K562 (cell line): ENCODE data around the gene OR51I1. TPM values are rescaled to one million over a fixed set of nuclear protein-coding genes. Genes with fewer than 3 reads are reported as not detected.
A peak's percentile ranks its signal among the peaks of the same experiment; 100 is the strongest.

ENCODE experiments used
- ATAC-seq: fragments of 200-7000 bp; cut with Tn5 transposase; 3 replicates; pipeline ENCODE4 v1.9.1; 2020; ENCODE audit warnings: moderate library complexity
- BruUV-seq: library from RNA; stranded (reverse); fragments of 400-500 nt; replicated peaks from 2 replicates; lab custom pipeline; 2021; lab: Mats Ljungman, UMichigan
- CTCF ChIA-PET: fragments of 300-600 bp; formaldehyde crosslinking; extraction: SDS; loops from one replicate; lab custom pipeline; 2021; ENCODE audit warnings: low intra/inter-chr PET ratio; lab: Yijun Ruan, JAX
- POLR2A ChIA-PET: fragments of 300-600, 350-650 bp; sonication (Branson Sonifier 250); formaldehyde crosslinking; extraction: SDS; loops from one replicate; lab custom pipeline; 2021; ENCODE audit warnings: antibody characterized with exemption, inconsistent platforms; lab: Yijun Ruan, JAX
- DNase-seq, 4 experiments: peaks; one replicate each; pipeline versions ENCODE4 v3.0.0 to v3.0.0-alpha.2; 2011 to 2018; ENCODE audit warnings: low spot score in 3 of 4, mixed read lengths in 3 of 4; ENCODE audit errors: extremely low read depth in 1 of 4
- FAIRE-seq: peaks from 2 replicates; lab custom pipeline; 2011; peaks lifted over from hg19 to GRCh38; lab: Jason Lieb, UNC
- H2AFZ ChIP-seq: 2 replicates; pipeline ENCODE4 v1.6.0; 2011; ENCODE audit warnings: low read depth, low read length, control low read depth, inconsistent platforms
- H3K27ac ChIP-seq: fragments of 200-600 bp; 3 replicates; pipeline ENCODE4 v1.8.0; 2011; ENCODE audit warnings: low read depth, mild to moderate bottlenecking, control low read depth, inconsistent platforms, low read length, moderate library complexity, mixed read lengths; ENCODE audit errors: extremely low read depth
- H3K27me3 ChIP-seq, 2 experiments: fragments of 300-600 bp in 1 of 2; 2 replicates in 1 of 2; 3 replicates in 1 of 2; pipeline versions ENCODE4 v1.6.0 to v1.8.0; 2011; ENCODE audit warnings: inconsistent platforms in 2 of 2, low read length in 2 of 2, mild to moderate bottlenecking in 1 of 2, mixed read lengths in 1 of 2, moderate library complexity in 1 of 2; ENCODE audit not compliant: control insufficient read depth in 2 of 2, insufficient read depth in 2 of 2
- H3K36me3 ChIP-seq: fragments of 300-600 bp; 3 replicates; pipeline ENCODE4 v1.8.0; 2011; ENCODE audit warnings: mild to moderate bottlenecking, low read length, inconsistent platforms; ENCODE audit not compliant: control insufficient read depth, insufficient read depth
- H3K4me1 ChIP-seq, 2 experiments: fragments of 200-600 bp in 1 of 2; replicated peaks in 1 of 2; 2 replicates in 1 of 2; 3 replicates in 1 of 2; pipeline versions ENCODE4 v1.5.1 to v1.8.0; 2011; ENCODE audit warnings: inconsistent platforms in 2 of 2, low read length in 2 of 2, mild to moderate bottlenecking in 1 of 2, mixed read lengths in 1 of 2, moderate library complexity in 1 of 2; ENCODE audit not compliant: control insufficient read depth in 2 of 2, insufficient read depth in 2 of 2
- H3K4me2 ChIP-seq: 2 replicates; pipeline ENCODE4 v1.6.1; 2011; ENCODE audit warnings: low read length, control low read depth, inconsistent platforms, mixed read lengths; ENCODE audit not compliant: insufficient read depth
- H3K4me3 ChIP-seq: fragments of 200-600 bp; sonication (generic), shearing (Covaris generic); 2 replicates; pipeline ENCODE4 v1.5.1; 2016; ENCODE audit warnings: control low read depth, inconsistent platforms
- H3K79me2 ChIP-seq: fragments of 200-600 bp; 3 replicates; pipeline ENCODE4 v1.8.0; 2011; ENCODE audit warnings: low read length, inconsistent platforms; ENCODE audit not compliant: control insufficient read depth, insufficient read depth
- H3K9ac ChIP-seq, 2 experiments: 2 replicates each; pipeline versions ENCODE4 v1.6.0 to v1.6.1; 2011; ENCODE audit warnings: low read depth in 2 of 2, low read length in 2 of 2, control low read depth in 1 of 2, inconsistent platforms in 1 of 2, mild to moderate bottlenecking in 1 of 2, mixed read lengths in 1 of 2; ENCODE audit not compliant: insufficient read depth in 1 of 2
- H3K9me1 ChIP-seq: one replicate; pipeline ENCODE4 v1.6.0; 2011; ENCODE audit warnings: inconsistent platforms, mild to moderate bottlenecking, low read length, moderate library complexity; ENCODE audit not compliant: control insufficient read depth, insufficient read depth
- H3K9me3 ChIP-seq: replicated peaks from 2 replicates; pipeline ENCODE4 v1.5.1; 2011; ENCODE audit warnings: low read depth, low read length, inconsistent platforms; ENCODE audit not compliant: control insufficient read depth, insufficient read depth
- H4K20me1 ChIP-seq: replicated peaks from 2 replicates; pipeline ENCODE4 v1.6.1; 2011; ENCODE audit warnings: low read length, inconsistent platforms, mixed read lengths; ENCODE audit not compliant: control insufficient read depth, insufficient read depth
- ARID1B ChIP-seq: fragments of 450-650 bp; IDR thresholded peaks from 2 replicates; pipeline ENCODE4 v1.6.1; 2016; ENCODE audit warnings: antibody characterized with exemption, mild to moderate bottlenecking, inconsistent platforms
- BRD4 ChIP-seq: fragments of 200-600 bp; sonication (generic); IDR thresholded peaks from 2 replicates; pipeline ENCODE4 v1.6.1; 2017; ENCODE audit warnings: inconsistent platforms
- C11orf30 ChIP-seq: fragments of 450-650 bp; IDR thresholded peaks from 2 replicates; pipeline ENCODE4 v1.6.1; 2016; ENCODE audit warnings: low read depth, mild to moderate bottlenecking
- CTCFL ChIP-seq: IDR thresholded peaks from 2 replicates; pipeline ENCODE4 v1.6.1; 2011; ENCODE audit warnings: borderline replicate concordance, low read depth, mild to moderate bottlenecking, moderate library complexity, low read length; ENCODE audit not compliant: insufficient read depth, poor library complexity, severe bottlenecking
- FIP1L1 ChIP-seq: fragments of 200-400 bp; formaldehyde crosslinking; IDR thresholded peaks from 2 replicates; pipeline ENCODE4 v1.6.1; 2018; ENCODE audit warnings: mild to moderate bottlenecking, low read depth, low read length; ENCODE audit not compliant: poor library complexity, severe bottlenecking
- FUS ChIP-seq: fragments of 200-400 bp; formaldehyde crosslinking; optimal IDR thresholded peaks from 2 replicates; pipeline ENCODE3; 2017; ENCODE audit warnings: low read depth, low read length
- MAFG ChIP-seq: fragments of 450-650 bp; conservative IDR thresholded peaks from 2 replicates; pipeline ENCODE4 v1.6.1; 2016; ENCODE audit warnings: missing genetic modification characterization, missing compliant biosample characterization
- MAFK ChIP-seq: IDR thresholded peaks from 2 replicates; pipeline ENCODE4 v1.6.1; 2011; ENCODE audit warnings: low read length, improper control_type of control experiment
- MEIS2 ChIP-seq: fragments of 450-650 bp; IDR thresholded peaks from 2 replicates; pipeline ENCODE4 v1.6.1; 2014; ENCODE audit warnings: mild to moderate bottlenecking; ENCODE audit not compliant: partially characterized antibody
- PRMT5 ChIP-seq: sonication (generic); formaldehyde crosslinking; IDR thresholded peaks from 2 replicates; pipeline ENCODE4 v1.5.0; 2020; ENCODE audit warnings: missing genetic modification reagents
- RAD21 ChIP-seq, 2 experiments: fragments of 250-450 bp in 1 of 2; fragments of 450-650 bp in 1 of 2; sonication (Bioruptor Pico) in 1 of 2; formaldehyde crosslinking in 1 of 2; IDR thresholded peaks in 1 of 2; conservative IDR thresholded peaks in 1 of 2; 2 replicates each; pipeline versions ENCODE4 v1.4.0 to v1.8.0; 2020 to 2022; ENCODE audit warnings: mild to moderate bottlenecking in 2 of 2, moderate library complexity in 1 of 2
- RFX1 ChIP-seq: fragments of 450-650 bp; IDR thresholded peaks from 2 replicates; pipeline ENCODE4 v1.6.1; 2016; ENCODE audit warnings: mild to moderate bottlenecking, moderate library complexity
- TEAD4 ChIP-seq, 2 experiments: sonication (generic) in 1 of 2; formaldehyde crosslinking in 1 of 2; IDR thresholded peaks; 2 replicates each; pipeline versions ENCODE4 v1.6.1 to v1.8.0; 2012 to 2022; ENCODE audit warnings: borderline replicate concordance in 1 of 2, inconsistent platforms in 1 of 2, low read length in 1 of 2, mild to moderate bottlenecking in 1 of 2, missing genetic modification reagents in 1 of 2
- ZNF134 ChIP-seq: fragments of 250-450 bp; sonication (Bioruptor Pico); conservative IDR thresholded peaks from 2 replicates; pipeline ENCODE4 v1.4.0; 2020
- ZNF551 ChIP-seq: fragments of 250-450 bp; sonication (Bioruptor Pico); IDR thresholded peaks from 2 replicates; pipeline ENCODE4 v1.5.0; 2021; ENCODE audit warnings: mild to moderate bottlenecking, moderate library complexity
- in situ Hi-C: fragments of 300-500 bp; cut with MboI; formaldehyde crosslinking; loops from 4 replicates; pipeline ENCODE4 v1.15.0; 2018; ENCODE audit warnings: inconsistent platforms, mixed read lengths
- intact Hi-C: fragments of 100-400 bp; cut with micrococcal nuclease; formaldehyde crosslinking; loops from 2 replicates; pipeline ENCODE4 v1.14.2; 2022
- polyA plus RNA-seq, 8 experiments: library from polyadenylated mRNA; depleted of rRNA in 4 of 8; stranded (reverse) in 5 of 8; unstranded in 3 of 8; fragments of >200 nt; fragmentation: Nextera tagmentation in 2 of 8; fragmentation: Illumina TruSeq in 1 of 8; extraction: Ambion mirVana in 2 of 8; extraction: Trizol in 1 of 8; gene quantifications; 2 replicates each; pipeline versions ENCODE4 v1.2.1 to v1.2.3, GENCODE V29; 2011 to 2014; ENCODE audit warnings: inconsistent platforms in 1 of 8, missing spikeins in 1 of 8
- total RNA-seq, 7 experiments: library from RNA; depleted of rRNA in 6 of 7; stranded (reverse); fragments of >200 nt in 6 of 7; fragmentation: Illumina TruSeq in 2 of 7; extraction: Trizol in 2 of 7; gene quantifications; 2 replicates each; pipeline versions ENCODE4 v1.2.1 to v1.2.3, GENCODE V29; 2011 to 2021; ENCODE audit warnings: low replicate concordance in 1 of 7
- TF ChIP-seq, protein P1 (sequence below): fragments of 250-450 bp; sonication (Bioruptor Pico); IDR thresholded peaks from 2 replicates; pipeline ENCODE4 v1.8.0; 2022; ENCODE audit warnings: moderate library complexity, mild to moderate bottlenecking, inconsistent platforms
- TF ChIP-seq, protein P2 (sequence below), 3 experiments: fragments of 200-800 bp in 1 of 3; sonication (Bioruptor generic) in 1 of 3; sonication (generic) in 1 of 3; formaldehyde crosslinking in 1 of 3; IDR thresholded peaks; 2 replicates each; pipeline versions ENCODE4 v1.6.1 to v1.8.0; 2016 to 2022; ENCODE audit warnings: mild to moderate bottlenecking in 2 of 3, missing compliant biosample characterization in 2 of 3, missing genetic modification characterization in 2 of 3, missing genetic modification reagents in 1 of 3

The OR51I1 gene
- total and polyA plus RNA-seq, 9 of the 15 experiments (the other 6 are each of a cell fraction or from before 2014, with no cell fraction given), result 0.42 to 11.0 (median 2.8) TPM

GRCh38 chr11:5476186-5476819 lies 35.0 kb upstream of the OR51I1 start (continued):
- TF ChIP-seq CTCFL (peak; percentile 81), TEAD4 (IDR thresholded peaks at IDR 0.05; ENCODE audit: low read length) (0 out of 2 replicates have a peak, but pooled peaks have one; percentile 13), TEAD4 (CRISPR knock-in tag; IDR thresholded peaks at IDR 0.05; ENCODE audit: borderline replicate concordance) (no peak), MEIS2 (peak; percentile 93), ARID1B (0 out of 2 replicates have a peak, but pooled peaks have one; percentile 15), RAD21 (CRISPR knock-in tag; conservative IDR thresholded peaks at IDR 0.05 in 1 of 2, IDR thresholded peaks at IDR 0.05 in 1 of 2) (peak; percentile 63 to 79)

DNA sequence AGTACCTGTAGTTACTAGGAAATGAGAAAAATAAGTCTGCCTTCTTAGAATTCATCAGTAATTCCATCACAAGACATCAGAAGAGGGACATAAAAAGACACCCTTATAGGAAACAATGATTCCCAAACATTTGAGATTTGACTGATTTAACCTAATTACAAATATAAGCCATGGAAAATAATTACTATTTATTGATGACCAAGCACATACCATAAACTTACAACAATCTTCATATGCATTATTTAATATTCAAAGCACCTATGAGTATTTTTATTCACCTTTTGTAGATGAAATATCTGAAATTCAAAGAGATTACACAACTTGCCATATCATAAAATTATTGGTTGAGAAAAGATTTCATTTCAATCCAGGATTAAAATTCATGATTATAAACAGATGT lies 32.6 kb upstream of the OR51I1 start:
- Histone ChIP-seq H3K36me3 (peaks cover 81% of the 10 kb centered on the region), H3K27me3 (no peaks in the 10 kb centered on the region), H2AFZ (no peak overlapping the region), H3K9me1 (no peaks in the 10 kb centered on the region), H3K4me2 (no peak overlapping the region), H3K9ac (no peak overlapping the region), H3K9me3 (no peaks in the 10 kb centered on the region), H4K20me1 (peaks cover 18% of the 10 kb centered on the region), H3K4me3 (no peak overlapping the region), H3K4me1 (no peaks in the 10 kb centered on the region), H3K79me2 (peaks cover 85% of the 10 kb centered on the region), H3K27ac (no peak overlapping the region)
- ChIA-PET POLR2A (no interaction called here), CTCF (no interaction called here)
- no peak for FAIRE-seq
- DNase-seq, result no peak
- no TSS peak for BruUV-seq
- no peak for ATAC-seq
- in situ Hi-C loops (no loop called here), intact Hi-C loops (no loop called here)
- TF ChIP-seq, protein P1, sequence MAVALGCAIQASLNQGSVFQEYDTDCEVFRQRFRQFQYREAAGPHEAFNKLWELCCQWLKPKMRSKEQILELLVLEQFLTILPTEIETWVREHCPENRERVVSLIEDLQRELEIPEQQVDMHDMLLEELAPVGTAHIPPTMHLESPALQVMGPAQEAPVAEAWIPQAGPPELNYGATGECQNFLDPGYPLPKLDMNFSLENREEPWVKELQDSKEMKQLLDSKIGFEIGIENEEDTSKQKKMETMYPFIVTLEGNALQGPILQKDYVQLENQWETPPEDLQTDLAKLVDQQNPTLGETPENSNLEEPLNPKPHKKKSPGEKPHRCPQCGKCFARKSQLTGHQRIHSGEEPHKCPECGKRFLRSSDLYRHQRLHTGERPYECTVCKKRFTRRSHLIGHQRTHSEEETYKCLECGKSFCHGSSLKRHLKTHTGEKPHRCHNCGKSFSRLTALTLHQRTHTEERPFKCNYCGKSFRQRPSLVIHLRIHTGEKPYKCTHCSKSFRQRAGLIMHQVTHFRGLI (CRISPR knock-in tag), result no peak
- TF ChIP-seq C11orf30 (peak; percentile 62; the same call in 1 of the 2 replicates), FIP1L1 (no peak), ZNF134 (no peak), BRD4 (no peak), PRMT5 (no peak), MAFG (tag) (no peak; the same call in 1 of the 2 replicates), ZNF551 (CRISPR knock-in tag) (no peak), RFX1 (no peak), MAFK (peak; percentile 13; the same call in 1 of the 2 replicates), FUS (no peak)
- TF ChIP-seq, protein P2, sequence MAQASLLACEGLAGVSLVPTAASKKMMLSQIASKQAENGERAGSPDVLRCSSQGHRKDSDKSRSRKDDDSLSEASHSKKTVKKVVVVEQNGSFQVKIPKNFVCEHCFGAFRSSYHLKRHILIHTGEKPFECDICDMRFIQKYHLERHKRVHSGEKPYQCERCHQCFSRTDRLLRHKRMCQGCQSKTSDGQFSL (CRISPR knock-in tag; IDR thresholded peaks at IDR 0.05), result no peak
- TF ChIP-seq, protein P2 (tag; IDR thresholded peaks at IDR 0.05), result no peak
